Midbrain (tissue), 1 donor: Measurements from ENCODE around the gene GRPEL1.

Experiments used
- DNase-seq: peaks from one replicate; lab custom pipeline; 2025; lab: John Stamatoyannopoulos, UW

The GRPEL1 gene

DNA sequence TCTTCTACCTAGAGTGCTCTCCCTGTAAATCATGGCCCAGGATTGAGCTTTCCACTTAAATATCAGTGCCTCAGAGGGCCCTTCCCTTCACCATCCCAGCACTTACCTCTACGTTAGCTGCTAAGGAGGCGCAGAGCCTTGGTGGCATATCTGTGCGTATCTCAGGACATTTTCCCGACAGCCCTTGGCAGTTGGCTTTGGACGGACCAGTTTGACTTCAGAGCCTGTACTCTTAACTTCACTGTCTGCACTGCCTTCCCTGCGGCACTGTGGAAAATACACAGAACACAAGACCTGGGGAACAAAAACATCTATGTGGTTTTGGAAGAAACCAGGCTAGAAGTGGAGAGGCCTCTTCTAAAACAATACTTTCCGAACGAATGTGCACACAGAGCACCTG, 22.3 kb downstream of the GRPEL1 start:
- no peak for DNase-seq

- DNase-seq = no peak
These were observed 23.5 kb downstream of the GRPEL1 start for GRCh38 chr4:7044137-7044930.

GRCh38 chr4:7043284-7044136, 24.4 kb downstream of the GRPEL1 start, which contains the start of gene TADA2B:
TADA2B (plus strand) TSS chr4:7043372; CDS start chr4:7043580, 208 bp downstream.
- peak; percentile 30 for DNase-seq

DNA sequence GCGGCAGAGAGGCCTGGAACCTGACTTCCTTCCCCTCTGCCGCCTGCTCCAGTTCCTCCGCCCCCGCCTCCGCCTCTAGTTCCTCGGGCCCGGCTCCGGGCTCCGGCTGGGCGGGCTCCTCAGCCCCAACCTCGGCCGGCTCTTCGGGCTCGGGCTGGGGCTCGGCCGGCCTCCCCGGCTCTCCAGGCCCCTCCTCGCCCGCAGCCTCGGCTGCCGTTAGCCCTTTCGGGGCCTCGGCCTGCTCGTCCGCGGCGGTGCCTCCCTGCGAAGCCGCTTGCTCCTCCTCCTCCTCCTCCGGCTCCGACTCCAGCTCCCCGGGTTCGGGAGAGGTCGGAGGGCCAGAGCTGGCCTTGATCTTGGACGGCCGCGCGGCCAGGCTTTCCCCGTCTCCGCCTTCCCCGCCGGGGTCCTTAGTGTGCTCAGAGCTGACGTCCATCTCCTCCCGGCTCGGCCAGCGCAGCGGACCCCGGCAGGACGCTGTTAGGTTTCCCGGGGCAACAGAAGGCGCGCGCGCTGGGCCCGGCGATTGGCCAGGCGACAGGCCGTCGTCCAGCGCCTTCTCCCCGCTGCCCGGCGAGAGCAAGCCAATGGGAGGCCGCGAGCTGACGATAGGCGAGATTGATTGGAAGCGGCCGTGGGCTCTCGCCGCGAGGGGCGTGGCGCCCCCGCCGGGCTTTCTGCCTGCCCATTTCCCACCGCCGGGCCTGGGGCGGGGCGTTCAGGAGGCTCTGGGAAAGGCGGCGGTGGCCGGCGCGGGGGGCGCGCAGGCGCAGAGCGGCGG, 25.2 kb downstream of the GRPEL1 start:
- DNase-seq = peak; percentile 97

GRCh38 chr4:7041801-7042502, 25.9 kb downstream of the GRPEL1 start:
- no peak for DNase-seq

DNA sequence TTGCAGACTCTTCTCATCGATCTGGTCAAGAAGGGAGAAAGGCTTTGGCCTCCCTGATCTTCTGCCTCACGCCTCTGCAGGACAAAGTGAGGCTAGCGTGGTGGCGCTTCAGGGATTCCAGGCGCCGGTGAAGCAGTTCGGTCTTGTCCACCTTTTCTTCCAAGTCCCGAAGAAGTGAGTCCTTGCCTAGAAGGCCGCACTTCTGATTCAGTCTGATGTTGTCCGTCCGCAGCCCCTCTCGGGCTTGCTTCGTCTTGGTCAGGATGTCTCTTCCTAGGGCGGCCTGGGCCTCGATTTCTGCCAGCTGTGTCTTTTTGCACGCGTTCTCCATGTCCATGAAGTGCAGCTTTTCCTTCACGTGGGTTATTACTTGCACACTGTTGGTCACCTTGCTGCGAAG, 26.6 kb downstream of the GRPEL1 start:
- no peak for DNase-seq

DNA sequence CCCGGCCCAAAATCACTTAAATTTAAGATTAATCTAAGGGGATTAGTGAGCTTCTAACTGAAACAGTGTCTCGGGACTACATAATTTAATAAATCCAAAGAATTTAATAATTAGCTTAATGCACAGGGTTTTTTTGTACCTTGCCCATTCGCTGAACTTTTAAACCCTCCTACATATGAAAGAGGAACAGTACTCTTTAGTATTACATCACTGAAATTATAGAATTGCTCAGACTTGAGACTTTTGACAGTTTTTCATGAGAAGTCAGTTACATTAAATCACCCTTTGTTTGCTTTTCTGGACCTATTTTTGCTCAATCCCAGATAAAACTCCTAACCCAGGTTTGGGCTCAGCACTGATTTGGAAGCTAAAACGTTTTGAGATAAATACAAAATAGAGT, 27.1 kb downstream of the GRPEL1 start:
- DNase-seq = no peak

DNA sequence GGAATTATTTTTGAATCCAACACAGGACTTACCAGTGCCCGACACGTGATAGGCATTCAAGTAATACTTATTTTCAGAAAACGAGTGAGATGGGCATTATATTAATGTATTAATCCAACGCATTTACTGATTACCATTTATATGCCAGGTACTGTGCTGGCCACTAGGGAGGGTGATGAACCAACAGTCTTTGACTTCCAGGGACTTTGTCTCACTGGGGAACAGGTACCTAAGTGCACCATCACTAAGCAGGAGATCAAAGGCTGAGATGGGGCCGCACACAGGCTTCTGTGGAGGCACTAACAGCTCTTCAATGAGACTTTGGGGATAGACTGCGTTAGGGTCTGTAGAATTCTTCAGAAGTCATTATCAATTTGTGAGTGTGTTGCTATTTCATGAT, 30.4 kb downstream of the GRPEL1 start:
- DNase-seq = no peak

DNA sequence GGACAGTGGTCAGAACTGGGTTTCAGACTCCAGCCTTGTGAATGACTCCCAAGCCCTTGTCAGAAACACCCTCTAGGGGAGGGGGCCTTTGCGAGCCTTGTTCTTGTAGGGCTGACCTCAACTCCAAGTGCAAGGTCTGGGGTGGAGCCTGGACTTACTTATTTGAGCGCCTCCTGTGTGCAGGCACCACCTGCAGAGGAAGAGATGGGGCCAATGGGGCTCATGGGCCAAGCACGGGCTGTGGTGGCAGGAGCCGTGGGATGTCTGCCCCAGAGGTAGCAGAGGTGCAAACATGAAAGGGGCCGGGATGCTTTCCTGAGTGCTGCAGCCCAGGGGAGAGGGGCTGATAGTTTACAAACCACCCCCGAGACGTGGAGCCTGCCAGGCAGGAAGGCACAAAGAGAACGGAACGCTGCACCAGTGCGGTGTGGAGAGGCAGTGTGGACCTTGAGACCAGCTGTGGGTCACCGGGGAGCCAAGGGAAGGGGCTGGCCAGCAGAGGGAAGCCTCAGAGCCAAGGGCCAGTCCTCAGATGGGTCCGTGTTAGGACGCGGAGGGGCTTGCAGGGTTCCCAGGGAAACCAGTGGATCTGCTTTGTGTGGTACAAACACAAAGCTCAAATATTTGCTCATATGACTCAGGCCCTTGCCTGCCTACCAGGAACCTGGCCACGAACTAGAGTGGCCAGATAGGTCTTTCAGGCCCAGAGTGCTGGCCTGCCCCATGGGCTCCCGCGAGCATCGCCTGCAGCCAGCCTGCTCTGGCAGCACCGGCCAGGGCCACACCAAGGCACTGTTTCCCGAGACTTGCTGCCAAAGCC, 33.4 kb downstream of the GRPEL1 start:
- DNase-seq = no peak

DNA sequence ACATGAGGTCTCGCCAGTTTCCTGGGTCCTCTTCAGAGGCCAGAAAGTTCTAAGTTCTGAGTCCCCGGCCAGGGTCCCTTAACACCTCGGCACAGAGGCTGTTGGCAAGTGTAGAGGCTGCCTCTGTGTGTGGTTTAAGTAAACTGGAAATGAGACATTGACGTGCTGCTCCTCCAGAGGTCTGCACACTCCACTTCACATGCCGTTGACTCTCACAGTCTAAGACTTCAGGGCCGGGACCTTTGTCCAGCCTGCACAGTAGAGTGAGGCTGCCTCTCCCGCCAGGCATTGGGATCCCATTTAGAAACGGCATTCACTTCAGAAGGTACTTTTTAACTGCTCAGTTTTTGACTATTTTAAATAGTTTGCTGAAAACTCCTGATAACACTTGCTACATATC, 35.3 kb downstream of the GRPEL1 start:
- no peak for DNase-seq

- no peak for DNase-seq
These were observed 36.1 kb downstream of the GRPEL1 start for GRCh38 chr4:7031558-7032449.

- DNase-seq = no peak
These were observed 37.0 kb downstream of the GRPEL1 start for GRCh38 chr4:7030856-7031255.

GRCh38 chr4:7029921-7030320, 37.9 kb downstream of the GRPEL1 start:
- no peak for DNase-seq

DNA sequence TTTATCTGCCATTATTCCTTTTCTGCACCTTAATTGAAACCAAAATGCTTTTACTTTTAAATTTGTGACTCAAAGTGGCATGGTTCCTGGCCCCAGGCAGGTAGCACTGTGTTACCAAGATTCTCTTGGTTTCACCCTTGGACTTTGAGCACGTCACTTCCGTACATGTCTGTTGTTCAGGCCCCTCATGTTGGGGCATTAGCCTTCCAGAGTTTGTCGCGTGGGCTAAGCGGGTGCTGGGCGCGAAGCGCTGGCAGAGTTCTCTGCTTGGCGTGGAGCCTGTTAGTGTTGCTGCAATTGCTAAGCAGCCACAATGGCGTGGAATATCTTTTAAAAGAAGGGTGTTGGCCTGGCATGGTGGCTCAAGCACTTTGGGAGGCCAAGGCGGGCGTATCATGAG, 38.7 kb downstream of the GRPEL1 start:
- peak; percentile 47 for DNase-seq

GRCh38 chr4:7027913-7028312, 40.0 kb downstream of the GRPEL1 start:
- DNase-seq = no peak

GRCh38 chr4:7027284-7027683, 40.6 kb downstream of the GRPEL1 start:
- DNase-seq = no peak

DNA sequence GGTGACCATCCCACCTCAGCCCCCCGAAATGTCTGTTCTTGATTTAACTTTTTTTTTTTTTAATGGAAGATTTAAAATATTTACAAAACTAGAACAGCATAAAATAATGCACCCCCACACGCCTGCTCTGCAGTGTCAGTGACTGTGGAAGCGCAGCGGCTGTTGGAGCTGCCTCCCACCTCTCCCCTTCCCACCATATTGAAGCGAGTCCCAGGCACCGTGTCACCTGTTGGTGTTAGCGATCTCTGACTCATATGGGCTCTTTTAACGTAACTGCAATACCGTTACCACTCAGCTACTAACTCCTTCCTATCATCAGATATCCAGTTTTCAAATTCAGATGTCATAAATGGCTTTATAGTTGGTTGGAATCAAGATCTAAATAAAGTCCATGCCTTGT, 41.8 kb downstream of the GRPEL1 start:
- no peak for DNase-seq

- DNase-seq = no peak
These were observed 42.7 kb downstream of the GRPEL1 start for GRCh38 chr4:7025040-7025602.

DNA sequence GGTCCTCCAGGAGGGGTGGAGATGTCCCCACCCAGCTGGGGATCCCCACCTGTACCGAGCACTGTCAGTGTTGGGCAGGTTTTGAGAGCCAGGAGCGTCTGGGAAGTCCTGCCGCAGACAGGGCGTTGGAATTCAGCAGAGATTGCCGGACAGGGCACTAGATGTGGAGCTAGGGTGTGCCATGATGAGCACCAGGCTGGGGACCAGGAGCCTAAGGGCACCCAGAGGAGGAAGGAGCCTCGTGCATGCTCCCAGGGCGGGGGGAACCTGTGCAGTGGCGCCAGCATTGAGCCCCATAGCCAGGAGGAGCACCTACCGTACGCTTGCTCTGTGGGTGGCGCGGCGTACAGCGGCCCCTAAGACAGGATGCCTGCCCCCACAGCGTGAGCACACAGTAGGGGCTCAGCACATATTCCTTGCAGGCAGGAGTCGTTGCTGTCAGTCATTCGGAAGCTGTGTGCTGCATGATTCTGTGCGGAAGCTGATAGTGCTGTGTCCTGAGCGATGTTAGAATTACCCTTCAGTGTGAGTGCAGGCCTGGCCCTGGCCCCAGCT, 43.5 kb downstream of the GRPEL1 start:
- no peak for DNase-seq
